Heart right ventricle (tissue), 16 donors: Measurements from ENCODE around the gene SAXO1. TPM values are rescaled to one million over a fixed set of nuclear protein-coding genes. Genes with fewer than 3 reads are reported as not detected.
"Not testable (repeated sequence)": the region's sequence is repeated elsewhere in the genome, so short reads cannot be mapped to it uniquely, and the experiment has no call there.

Source experiments
- ATAC-seq, 8 donors: fragments of 200-7000 bp; cut with Tn5 transposase; one replicate each; pipeline ENCODE4 v1.9.1; 2020; ENCODE audit warnings: mild to moderate bottlenecking in 8 of 8, moderate library complexity in 8 of 8, moderate number of reproducible peaks in 1 of 8
- DNase-seq, 2 donors: peaks; one replicate each; pipeline ENCODE4 v3.0.0-alpha.2; 2020
- H3K27ac ChIP-seq, 10 donors: fragments of 200-600 bp; sonication (generic) in 2 of 10; one replicate each; pipeline versions ENCODE4 v1.5.0 to v1.8.0; 2020 to 2022; ENCODE audit warnings: mild to moderate bottlenecking in 3 of 10
- H3K27me3 ChIP-seq, 7 donors: fragments of 200-600 bp; one replicate each; pipeline ENCODE4 v1.8.0; 2021 to 2022; ENCODE audit warnings: mild to moderate bottlenecking in 2 of 7
- H3K36me3 ChIP-seq, 9 donors: fragments of 200-600 bp; sonication (generic) in 1 of 9; one replicate each; pipeline versions ENCODE4 v1.5.0 to v1.8.0; 2020 to 2022; ENCODE audit warnings: mild to moderate bottlenecking in 2 of 9
- H3K4me1 ChIP-seq, 9 donors: fragments of 200-600 bp; sonication (generic) in 1 of 9; one replicate each; pipeline versions ENCODE4 v1.5.0 to v1.8.0; 2020 to 2022; ENCODE audit warnings: mild to moderate bottlenecking in 4 of 9
- H3K4me3 ChIP-seq, 10 donors: fragments of 200-600 bp; sonication (generic) in 2 of 10; one replicate each; pipeline versions ENCODE4 v1.5.0 to v1.8.0; 2020 to 2022; ENCODE audit warnings: mild to moderate bottlenecking in 7 of 10, moderate library complexity in 2 of 10
- H3K9me3 ChIP-seq, 11 donors: fragments of 200-600 bp in 10 of 11; sonication (generic) in 2 of 11; one replicate each; pipeline versions ENCODE4 v1.5.0 to v1.8.0; 2013 to 2022; ENCODE audit warnings: mild to moderate bottlenecking in 2 of 11, control low read depth in 1 of 11, moderate library complexity in 1 of 11
- CTCF ChIP-seq, 9 donors: fragments of 200-600 bp; sonication (generic) in 2 of 9; IDR thresholded peaks; one replicate each; pipeline versions ENCODE4 v1.5.0 to v1.8.0; 2021 to 2022; ENCODE audit warnings: antibody characterized with exemption in 9 of 9, mild to moderate bottlenecking in 5 of 9, moderate library complexity in 1 of 9
- WGBS, 2 donors: extraction: QIAGEN DNeasy Blood & Tissue Kit; methylation state at CpG; one replicate each; pipeline ENCODE4 v1.1.7; 2013; ENCODE audit warnings: inconsistent platforms in 1 of 2; 5-methylcytosine and 5-hydroxymethylcytosine counted together
- intact Hi-C, 10 donors: fragments of 100-400 bp; cut with DNase I; formaldehyde crosslinking; loops; one replicate each; pipeline versions ENCODE4 v1.11.1 to v1.14.2; 2022
- polyA plus RNA-seq, 2 donors: library from polyadenylated mRNA; stranded (reverse); fragments of 200-250 nt; gene quantifications; one replicate each; pipeline ENCODE4 v1.2.3, GENCODE V29; 2013
- total RNA-seq, 10 donors: library from RNA; stranded (reverse); fragmentation: NEBNext Ultra II Directional in 3 of 10; extraction: Animal tissue kit (Norgen Biotek cat#: 25700) in 3 of 10; gene quantifications; one replicate each; pipeline versions ENCODE4 v1.2.1 to v1.2.4, GENCODE V29; 2021 to 2023
- donor health status: Arrhythmogenic right ventricular cardiomyopathy.
- donor health status: ischemic (EF 13 %, LVEDD 7.1; RV severe dilation, severe dysfunction).
- donor health status: healthy with polysubstance abuse.
- donor health status: DM: no; HTN: yes; CAD: no.
- donor health status: DM: no; HTN: no; CAD: no.
- donor health status: ischemic (EF 25% LVEDD 6.9; RV normal size, moderate dysfunction).
- donor health status: ischemic (EF 25% LVEDD 5.7; RV mildly dilated, moderate dysfunction).
- donor health status: healthy.
- donor health status: DM: yes; HTN: yes; CAD: no.
- donor health status: Ischemic cardiomyopathy.
- donor health status: ischemic (EF 35%, LVEDD 5.7; RV mildly dilated, moderate dysfunction).
- donor health status: nonischemic (EF 11% LVEDD 7.7; RV severe dilation, severe dysfunction).
- donor health status: DM: yes; HTN: yes; CAD: no.
- donor health status: PGD.
- donor health status: ischemic (EF 29% LVEDD 5.4; RV normal size, mild dysfunction).
- donor health status: nonischemic (EF 23%, LVEDD 6.1; RV moderate dilation, normal function).

SAXO1 gene
- total and polyA plus RNA-seq, 12 donors, result 0.06 TPM; not detected in 11

- ATAC-seq (no peak), DNase-seq (no peak)
- Histone ChIP-seq H3K4me3 (no peak overlapping the region), H3K9me3 (peaks cover 0 to 1% (median 0%) of the 10 kb centered on the region in 11 donors), H3K4me1 (peaks cover 0 to 24% (median 4%) of the 10 kb centered on the region in 9 donors), H3K27ac (no peak overlapping the region), H3K27me3 (peaks cover 0 to 10% (median 0%) of the 10 kb centered on the region in 7 donors), H3K36me3 (no peaks in the 10 kb centered on the region)
- no peak for TF ChIP-seq CTCF (IDR thresholded peaks at IDR 0.05)
- 82 to 84% methylated on average over 5 of the region's 5 CpGs for WGBS, 2 donors
- intact Hi-C loops, result loop anchor here in 1 of 10 donors (10.0 kb wide), 1 partner anchor 75 kb away; no protein-coding TSS in a partner anchor
Measured at GRCh38 chr9:18939943-18940342, 93.1 kb downstream of the SAXO1 start.

DNA sequence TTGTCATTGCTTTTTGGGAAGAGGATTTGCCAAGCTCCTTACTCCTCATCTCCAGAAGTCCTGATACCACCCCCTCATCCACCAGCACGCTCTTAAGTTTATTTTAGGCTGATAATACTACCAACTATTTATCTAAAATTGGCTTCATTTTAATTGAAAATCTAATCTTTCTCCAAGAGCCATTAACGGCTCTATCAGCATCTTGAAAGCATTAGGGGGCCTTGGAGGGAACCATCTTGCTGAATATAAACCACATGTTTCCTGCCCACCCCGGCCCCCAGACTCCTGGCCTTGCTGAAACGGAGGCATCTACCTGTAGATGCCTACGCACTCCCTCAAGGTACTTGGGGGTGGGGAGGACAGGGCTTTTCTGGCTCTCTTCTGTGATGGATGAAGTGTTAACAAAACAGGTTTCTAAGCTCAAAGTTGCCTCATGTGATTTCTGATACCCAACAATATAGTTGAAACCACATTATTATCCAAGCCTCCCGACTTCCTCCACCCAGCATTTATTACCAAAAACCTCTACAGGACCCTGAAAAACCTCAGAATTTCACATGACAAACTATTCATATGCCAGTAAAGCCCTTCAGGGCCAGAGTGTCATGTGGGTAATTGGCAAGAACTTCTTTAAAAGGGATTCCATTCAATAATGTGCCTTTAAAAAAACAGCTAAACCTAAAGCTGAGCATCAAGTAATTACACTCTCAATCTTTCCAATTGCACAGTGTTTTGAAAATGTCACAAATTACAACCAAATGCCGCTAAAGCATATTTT is 96.7 kb downstream of the SAXO1 start:
- H3K27ac ChIP-seq, result no peak overlapping the region
- TF ChIP-seq CTCF (IDR thresholded peaks at IDR 0.05), result no peak
- peaks cover 0 to 6% (median 0%) of the 10 kb centered on the region in 9 donors for H3K4me1 ChIP-seq
- no peak overlapping the region for H3K4me3 ChIP-seq
- peaks cover 0 to 3% (median 0%) of the 10 kb centered on the region in 7 donors for H3K27me3 ChIP-seq
- peaks cover 0 to 12% (median 0%) of the 10 kb centered on the region in 11 donors for H3K9me3 ChIP-seq
- no peak for DNase-seq
- WGBS, 2 donors, result 69 to 74% methylated on average over 7 of the region's 7 CpGs
- no peaks in the 10 kb centered on the region for H3K36me3 ChIP-seq
- intact Hi-C loops, result no loop called here
- no peak for ATAC-seq

DNA sequence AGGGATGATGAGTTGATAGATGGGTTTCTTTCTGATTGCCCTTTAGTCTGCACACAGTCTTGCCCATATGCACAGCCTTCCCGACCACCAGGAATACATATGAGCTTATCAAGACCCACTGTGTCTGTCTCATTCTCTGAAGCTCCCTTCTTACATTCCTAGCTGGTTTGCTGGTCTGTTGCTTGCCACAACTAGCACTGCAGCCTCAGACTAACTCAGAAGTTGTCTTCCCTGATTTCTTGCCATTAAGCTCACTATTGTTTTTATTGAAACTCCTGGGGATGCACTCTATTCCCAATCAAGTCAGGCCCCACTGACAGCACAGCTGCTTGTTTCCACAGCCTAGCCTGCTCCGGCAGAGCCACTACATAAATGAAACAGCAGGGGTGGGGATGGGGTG is 97.5 kb downstream of the SAXO1 start:
- WGBS, 2 donors, result 80 to 83% methylated on average over 2 of the region's 2 CpGs
- no peak for ATAC-seq
- DNase-seq, result no peak
- H3K9me3 ChIP-seq, result peaks cover 0 to 12% (median 0%) of the 10 kb centered on the region in 11 donors
- H3K36me3 ChIP-seq, result no peaks in the 10 kb centered on the region
- H3K27ac ChIP-seq, result no peak overlapping the region
- TF ChIP-seq CTCF (IDR thresholded peaks at IDR 0.05), result no peak
- intact Hi-C loops, result no loop called here
- no peaks in the 10 kb centered on the region for H3K4me1 ChIP-seq
- H3K4me3 ChIP-seq, result no peak overlapping the region
- H3K27me3 ChIP-seq, result peaks cover 0 to 3% (median 0%) of the 10 kb centered on the region in 7 donors

- DNase-seq, H3K4me3 ChIP-seq, ATAC-seq, H3K4me1 ChIP-seq, H3K36me3 ChIP-seq, H3K27me3 ChIP-seq, intact Hi-C loops, H3K27ac ChIP-seq: not testable (repeated sequence)
- H3K9me3 ChIP-seq, result peaks cover 0 to 12% (median 0%) of the 10 kb centered on the region in 11 donors
- 89 to 92% methylated on average over 13 of the region's 13 CpGs for WGBS, 2 donors
Measured at GRCh38 chr9:18930611-18931010, 102.4 kb downstream of the SAXO1 start.

DNA sequence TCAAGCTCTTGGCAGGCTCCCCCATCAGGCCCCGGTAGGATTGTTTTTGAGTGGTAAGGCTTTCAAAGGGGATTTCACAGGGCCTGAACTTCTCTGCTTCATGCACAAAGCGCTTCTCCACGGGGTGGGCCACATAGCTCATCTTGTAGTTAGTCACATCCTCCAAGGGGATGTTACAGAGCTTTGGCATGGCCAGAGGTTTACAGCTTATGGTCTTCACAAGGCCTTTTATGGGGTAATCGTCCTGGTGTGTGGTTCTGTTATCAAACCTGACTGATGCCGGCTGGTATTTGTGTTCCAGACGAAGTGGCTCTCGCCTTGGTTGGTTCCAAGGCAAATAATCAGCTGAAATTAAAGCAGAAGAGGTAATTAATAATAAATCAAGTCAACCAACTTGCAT is 104.3 kb downstream of the SAXO1 start:
- no peaks in the 10 kb centered on the region for H3K27me3 ChIP-seq
- H3K36me3 ChIP-seq, result no peaks in the 10 kb centered on the region
- H3K4me1 ChIP-seq, result no peaks in the 10 kb centered on the region
- no peak for DNase-seq
- intact Hi-C loops, result loop anchor here in 1 of 10 donors (10.0 kb wide), 1 partner anchor 56 kb away; no protein-coding TSS in a partner anchor
- no peak overlapping the region for H3K27ac ChIP-seq
- 84 to 85% methylated on average over 7 of the region's 7 CpGs for WGBS, 2 donors
- ATAC-seq, result no peak
- peaks cover 0 to under 1% (median 0%) of the 10 kb centered on the region in 11 donors for H3K9me3 ChIP-seq
- no peak for TF ChIP-seq CTCF (IDR thresholded peaks at IDR 0.05)
- no peak overlapping the region for H3K4me3 ChIP-seq
